ENCODE results near the gene MPZL2.

DNA sequence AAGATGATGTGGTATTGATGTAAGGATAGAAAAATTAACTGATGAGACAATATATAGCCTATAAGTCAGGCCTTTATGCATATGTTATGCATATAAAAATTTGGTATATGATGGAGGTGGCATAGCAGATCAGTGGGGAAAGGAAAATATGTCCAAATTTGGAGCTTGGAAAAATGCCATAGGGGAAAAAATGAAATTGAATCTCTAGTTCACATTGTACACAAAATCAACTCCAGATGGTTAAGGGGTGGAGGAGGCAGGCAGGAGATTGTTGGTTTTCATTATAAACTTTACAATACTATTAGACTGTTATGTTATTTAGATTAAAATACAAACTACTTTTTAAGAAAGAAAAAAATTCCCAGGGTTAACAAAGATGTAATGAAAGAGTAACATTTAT is 25.3 kb upstream of the MPZL2 start:
- TF ChIP-seq, protein P1, sequence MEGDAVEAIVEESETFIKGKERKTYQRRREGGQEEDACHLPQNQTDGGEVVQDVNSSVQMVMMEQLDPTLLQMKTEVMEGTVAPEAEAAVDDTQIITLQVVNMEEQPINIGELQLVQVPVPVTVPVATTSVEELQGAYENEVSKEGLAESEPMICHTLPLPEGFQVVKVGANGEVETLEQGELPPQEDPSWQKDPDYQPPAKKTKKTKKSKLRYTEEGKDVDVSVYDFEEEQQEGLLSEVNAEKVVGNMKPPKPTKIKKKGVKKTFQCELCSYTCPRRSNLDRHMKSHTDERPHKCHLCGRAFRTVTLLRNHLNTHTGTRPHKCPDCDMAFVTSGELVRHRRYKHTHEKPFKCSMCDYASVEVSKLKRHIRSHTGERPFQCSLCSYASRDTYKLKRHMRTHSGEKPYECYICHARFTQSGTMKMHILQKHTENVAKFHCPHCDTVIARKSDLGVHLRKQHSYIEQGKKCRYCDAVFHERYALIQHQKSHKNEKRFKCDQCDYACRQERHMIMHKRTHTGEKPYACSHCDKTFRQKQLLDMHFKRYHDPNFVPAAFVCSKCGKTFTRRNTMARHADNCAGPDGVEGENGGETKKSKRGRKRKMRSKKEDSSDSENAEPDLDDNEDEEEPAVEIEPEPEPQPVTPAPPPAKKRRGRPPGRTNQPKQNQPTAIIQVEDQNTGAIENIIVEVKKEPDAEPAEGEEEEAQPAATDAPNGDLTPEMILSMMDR (IDR thresholded peaks at IDR 0.05) = no peak
- TF ChIP-seq POLR2A (IDR thresholded peaks at IDR 0.05) = no peak
- TF ChIP-seq POLR2AphosphoS5 (IDR thresholded peaks at IDR 0.05) = no peak

Measured in transverse colon (tissue), 4 donors.